ENCODE results near the gene EBF3. TPM values are rescaled to one million over a fixed set of nuclear protein-coding genes. Genes with fewer than 3 reads are reported as not detected.

The EBF3 gene
- total RNA-seq, 1 experiment from 2014 or later = 0.64 TPM

DNA sequence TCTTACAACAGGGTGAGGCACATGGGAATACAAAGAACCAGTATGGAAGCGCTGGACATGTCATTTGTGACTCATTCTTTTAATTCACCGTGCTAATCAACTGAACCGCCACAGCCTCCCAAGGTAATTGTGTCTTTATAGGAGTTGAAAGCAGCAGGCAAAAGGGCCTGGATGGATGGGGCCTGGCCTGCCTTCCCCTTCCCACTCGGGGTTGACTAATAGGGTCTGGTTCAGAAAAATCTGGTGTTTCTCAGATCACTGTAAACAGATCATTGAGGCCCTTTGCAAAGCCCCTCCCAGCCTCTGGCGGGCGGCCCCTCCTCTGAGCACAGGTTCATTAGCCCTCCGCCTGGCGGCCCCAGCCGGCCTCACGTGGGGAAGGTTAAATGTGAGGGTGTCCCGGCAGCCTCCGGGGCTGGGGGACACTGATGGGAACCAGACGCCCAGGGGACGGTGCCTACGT, 100.8 kb downstream of the EBF3 start:
- H3K4me3 ChIP-seq (ENCODE audit: low read depth in 2 of 2, low read length in 2 of 2) = no peak overlapping the region
- ChIA-PET POLR2A (no interaction called here), CTCF (no interaction called here)
- H3K9me3 ChIP-seq (ENCODE audit: control insufficient read depth, insufficient read depth, low read depth, low read length) = no peaks in the 10 kb centered on the region
- intact Hi-C loops (cut with micrococcal nuclease; ENCODE audit: unreplicated experiment) (no loop called here), in situ Hi-C loops (cut with HindIII; ENCODE audit: low pct_unique_long_range_greater_than_20kb, low sequenced_read_pairs) (no loop called here)
- DNase-seq (ENCODE audit: low read depth, low spot score) (no peak), ATAC-seq (no peak)
- no peak overlapping the region for H3K27ac ChIP-seq (ENCODE audit: low read length)
- no peaks in the 10 kb centered on the region for H3K27me3 ChIP-seq (ENCODE audit: control insufficient read depth, insufficient read depth, low read length)
- H3K36me3 ChIP-seq (ENCODE audit: control insufficient read depth, insufficient read depth, low read length) = no peaks in the 10 kb centered on the region
- TF ChIP-seq POLR2AphosphoS5 (IDR thresholded peaks at IDR 0.05; ENCODE audit: low read depth, low read length) (no peak), SIN3A (IDR thresholded peaks at IDR 0.05; ENCODE audit: borderline replicate concordance, insufficient read depth, low read depth, low read length) (no peak), TCF7L2 (IDR thresholded peaks at IDR 0.05; ENCODE audit: low read depth, low read length) (no peak)
- TF ChIP-seq, protein P1, sequence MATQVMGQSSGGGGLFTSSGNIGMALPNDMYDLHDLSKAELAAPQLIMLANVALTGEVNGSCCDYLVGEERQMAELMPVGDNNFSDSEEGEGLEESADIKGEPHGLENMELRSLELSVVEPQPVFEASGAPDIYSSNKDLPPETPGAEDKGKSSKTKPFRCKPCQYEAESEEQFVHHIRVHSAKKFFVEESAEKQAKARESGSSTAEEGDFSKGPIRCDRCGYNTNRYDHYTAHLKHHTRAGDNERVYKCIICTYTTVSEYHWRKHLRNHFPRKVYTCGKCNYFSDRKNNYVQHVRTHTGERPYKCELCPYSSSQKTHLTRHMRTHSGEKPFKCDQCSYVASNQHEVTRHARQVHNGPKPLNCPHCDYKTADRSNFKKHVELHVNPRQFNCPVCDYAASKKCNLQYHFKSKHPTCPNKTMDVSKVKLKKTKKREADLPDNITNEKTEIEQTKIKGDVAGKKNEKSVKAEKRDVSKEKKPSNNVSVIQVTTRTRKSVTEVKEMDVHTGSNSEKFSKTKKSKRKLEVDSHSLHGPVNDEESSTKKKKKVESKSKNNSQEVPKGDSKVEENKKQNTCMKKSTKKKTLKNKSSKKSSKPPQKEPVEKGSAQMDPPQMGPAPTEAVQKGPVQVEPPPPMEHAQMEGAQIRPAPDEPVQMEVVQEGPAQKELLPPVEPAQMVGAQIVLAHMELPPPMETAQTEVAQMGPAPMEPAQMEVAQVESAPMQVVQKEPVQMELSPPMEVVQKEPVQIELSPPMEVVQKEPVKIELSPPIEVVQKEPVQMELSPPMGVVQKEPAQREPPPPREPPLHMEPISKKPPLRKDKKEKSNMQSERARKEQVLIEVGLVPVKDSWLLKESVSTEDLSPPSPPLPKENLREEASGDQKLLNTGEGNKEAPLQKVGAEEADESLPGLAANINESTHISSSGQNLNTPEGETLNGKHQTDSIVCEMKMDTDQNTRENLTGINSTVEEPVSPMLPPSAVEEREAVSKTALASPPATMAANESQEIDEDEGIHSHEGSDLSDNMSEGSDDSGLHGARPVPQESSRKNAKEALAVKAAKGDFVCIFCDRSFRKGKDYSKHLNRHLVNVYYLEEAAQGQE (IDR thresholded peaks at IDR 0.05; ENCODE audit: insufficient read depth in 1 of 2, low read depth in 2 of 2, low read length in 1 of 2) = no peak
- TF ChIP-seq, protein P2, sequence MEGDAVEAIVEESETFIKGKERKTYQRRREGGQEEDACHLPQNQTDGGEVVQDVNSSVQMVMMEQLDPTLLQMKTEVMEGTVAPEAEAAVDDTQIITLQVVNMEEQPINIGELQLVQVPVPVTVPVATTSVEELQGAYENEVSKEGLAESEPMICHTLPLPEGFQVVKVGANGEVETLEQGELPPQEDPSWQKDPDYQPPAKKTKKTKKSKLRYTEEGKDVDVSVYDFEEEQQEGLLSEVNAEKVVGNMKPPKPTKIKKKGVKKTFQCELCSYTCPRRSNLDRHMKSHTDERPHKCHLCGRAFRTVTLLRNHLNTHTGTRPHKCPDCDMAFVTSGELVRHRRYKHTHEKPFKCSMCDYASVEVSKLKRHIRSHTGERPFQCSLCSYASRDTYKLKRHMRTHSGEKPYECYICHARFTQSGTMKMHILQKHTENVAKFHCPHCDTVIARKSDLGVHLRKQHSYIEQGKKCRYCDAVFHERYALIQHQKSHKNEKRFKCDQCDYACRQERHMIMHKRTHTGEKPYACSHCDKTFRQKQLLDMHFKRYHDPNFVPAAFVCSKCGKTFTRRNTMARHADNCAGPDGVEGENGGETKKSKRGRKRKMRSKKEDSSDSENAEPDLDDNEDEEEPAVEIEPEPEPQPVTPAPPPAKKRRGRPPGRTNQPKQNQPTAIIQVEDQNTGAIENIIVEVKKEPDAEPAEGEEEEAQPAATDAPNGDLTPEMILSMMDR (IDR thresholded peaks at IDR 0.05) = no peak
- no TSS peak for BruUV-seq (replicated peaks)
- no peaks in the 10 kb centered on the region for H3K4me1 ChIP-seq (ENCODE audit: control insufficient read depth, insufficient read depth, low read length)

DNA sequence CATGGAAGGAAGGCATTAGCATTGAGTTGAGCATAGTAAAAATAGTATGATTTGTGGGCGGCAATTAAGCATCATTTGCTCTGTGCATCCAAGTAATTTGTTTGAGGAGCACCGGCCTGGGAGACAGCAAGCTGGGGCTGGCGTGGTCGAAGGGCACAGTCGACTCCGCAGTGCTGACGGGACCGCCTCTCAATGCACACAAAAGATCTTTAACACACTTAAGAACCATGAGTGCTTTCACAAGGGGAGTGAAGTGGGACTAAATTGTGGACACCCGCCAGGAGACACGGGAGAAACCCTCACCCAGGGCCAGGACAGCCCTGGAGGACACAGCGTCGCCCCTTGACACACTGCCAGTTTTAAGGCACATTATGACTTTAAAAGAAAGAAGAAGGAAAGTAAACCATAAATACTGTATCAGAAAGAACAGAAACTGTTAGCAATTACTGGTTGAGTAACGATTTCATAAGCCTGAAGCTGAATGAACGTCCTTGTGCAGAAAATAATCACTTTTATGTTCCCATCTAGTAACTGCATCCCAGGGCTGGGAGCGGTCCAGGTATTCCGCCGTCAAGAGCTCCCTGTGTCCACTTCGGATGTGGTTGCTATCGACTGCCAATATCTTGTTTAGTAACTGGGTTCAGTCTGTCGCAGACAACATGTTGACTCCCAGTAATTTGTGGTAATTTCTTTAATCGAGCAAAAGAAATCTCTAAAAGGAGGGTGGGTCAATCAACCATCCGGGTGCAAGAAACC, 102.1 kb downstream of the EBF3 start:
- ChIA-PET POLR2A (no interaction called here), CTCF (no interaction called here)
- TF ChIP-seq SIN3A (IDR thresholded peaks at IDR 0.05; ENCODE audit: borderline replicate concordance, insufficient read depth, low read depth, low read length) (no peak), TCF7L2 (IDR thresholded peaks at IDR 0.05; ENCODE audit: low read depth, low read length) (no peak), POLR2AphosphoS5 (IDR thresholded peaks at IDR 0.05; ENCODE audit: low read depth, low read length) (no peak)
- TF ChIP-seq, protein P1 (IDR thresholded peaks at IDR 0.05; ENCODE audit: insufficient read depth in 1 of 2, low read depth in 2 of 2, low read length in 1 of 2) = no peak
- TF ChIP-seq, protein P2 (IDR thresholded peaks at IDR 0.05) = no peak
- ATAC-seq = no peak
- no peak overlapping the region for H3K27ac ChIP-seq (ENCODE audit: low read length)
- intact Hi-C loops (cut with micrococcal nuclease; ENCODE audit: unreplicated experiment) (no loop called here), in situ Hi-C loops (cut with HindIII; ENCODE audit: low pct_unique_long_range_greater_than_20kb, low sequenced_read_pairs) (no loop called here)
- no peaks in the 10 kb centered on the region for H3K36me3 ChIP-seq (ENCODE audit: control insufficient read depth, insufficient read depth, low read length)
- BruUV-seq (replicated peaks) = no TSS peak
- H3K9me3 ChIP-seq (ENCODE audit: control insufficient read depth, insufficient read depth, low read depth, low read length) = no peaks in the 10 kb centered on the region
- H3K27me3 ChIP-seq (ENCODE audit: control insufficient read depth, insufficient read depth, low read length) = no peaks in the 10 kb centered on the region
- DNase-seq (ENCODE audit: low read depth, low spot score) = no peak
- no peak overlapping the region for H3K4me3 ChIP-seq (ENCODE audit: low read depth in 2 of 2, low read length in 2 of 2)
- no peaks in the 10 kb centered on the region for H3K4me1 ChIP-seq (ENCODE audit: control insufficient read depth, insufficient read depth, low read length)
